ENCODE data around the gene PREX1.
"Not testable (repeated sequence)": the region's sequence is repeated elsewhere in the genome, so short reads cannot be mapped to it uniquely, and the experiment has no call there.

Gene PREX1

DNA sequence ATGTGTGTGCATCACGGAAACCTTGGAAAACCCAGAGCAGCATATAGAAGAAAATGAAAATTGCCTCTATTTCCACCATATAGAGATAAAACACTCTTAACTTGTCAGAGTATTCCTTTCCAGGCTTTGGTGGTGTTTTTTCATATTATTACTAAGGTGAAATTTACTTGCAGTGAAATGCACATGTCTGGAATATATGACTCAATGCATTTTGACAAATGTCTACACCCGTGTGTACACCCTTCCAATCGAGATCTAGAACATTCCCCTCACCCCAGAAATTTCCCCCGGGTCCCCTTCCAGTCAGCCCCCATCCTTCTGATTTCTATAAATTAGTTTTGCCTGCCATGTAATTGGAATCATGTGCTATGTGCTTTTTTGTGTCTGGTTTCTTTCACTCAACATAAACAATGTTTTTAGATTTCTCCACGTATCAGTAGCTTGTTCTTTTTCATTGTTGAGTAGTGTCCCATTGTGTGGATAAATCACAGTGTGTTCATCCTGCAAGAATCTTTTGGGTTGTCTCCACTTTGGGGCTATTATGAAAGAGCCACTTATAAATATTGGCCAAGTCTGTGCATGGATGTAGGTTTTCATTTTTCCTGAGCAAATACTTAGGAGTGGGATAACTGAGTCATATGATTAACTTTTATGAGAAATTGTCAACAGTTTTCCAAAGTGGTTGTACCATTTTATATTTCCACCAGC, 19.9 kb upstream of the PREX1 start:
- Histone ChIP-seq H3K36me3 (ENCODE audit: control insufficient read depth in 2 of 2, insufficient read depth in 2 of 2, low read length in 2 of 2) (no peaks in the 10 kb centered on the region), H3K9ac (ENCODE audit: low read depth in 1 of 2, low read length in 2 of 2) (no peak overlapping the region), H3K4me1 (ENCODE audit: control insufficient read depth in 2 of 2, insufficient read depth in 2 of 2, low read length in 2 of 2) (no peaks in the 10 kb centered on the region), H3K27ac (ENCODE audit: low read depth in 2 of 2, low read length in 2 of 2) (no peak overlapping the region), H3K4me3 (ENCODE audit: low read length in 2 of 2) (no peak overlapping the region), H3K27me3 (ENCODE audit: control insufficient read depth in 2 of 2, insufficient read depth in 2 of 2, low read length in 2 of 2) (no peaks in the 10 kb centered on the region), H3K9me3 (ENCODE audit: control insufficient read depth in 2 of 2, low read length in 2 of 2) (no peaks in the 10 kb centered on the region)

DNA sequence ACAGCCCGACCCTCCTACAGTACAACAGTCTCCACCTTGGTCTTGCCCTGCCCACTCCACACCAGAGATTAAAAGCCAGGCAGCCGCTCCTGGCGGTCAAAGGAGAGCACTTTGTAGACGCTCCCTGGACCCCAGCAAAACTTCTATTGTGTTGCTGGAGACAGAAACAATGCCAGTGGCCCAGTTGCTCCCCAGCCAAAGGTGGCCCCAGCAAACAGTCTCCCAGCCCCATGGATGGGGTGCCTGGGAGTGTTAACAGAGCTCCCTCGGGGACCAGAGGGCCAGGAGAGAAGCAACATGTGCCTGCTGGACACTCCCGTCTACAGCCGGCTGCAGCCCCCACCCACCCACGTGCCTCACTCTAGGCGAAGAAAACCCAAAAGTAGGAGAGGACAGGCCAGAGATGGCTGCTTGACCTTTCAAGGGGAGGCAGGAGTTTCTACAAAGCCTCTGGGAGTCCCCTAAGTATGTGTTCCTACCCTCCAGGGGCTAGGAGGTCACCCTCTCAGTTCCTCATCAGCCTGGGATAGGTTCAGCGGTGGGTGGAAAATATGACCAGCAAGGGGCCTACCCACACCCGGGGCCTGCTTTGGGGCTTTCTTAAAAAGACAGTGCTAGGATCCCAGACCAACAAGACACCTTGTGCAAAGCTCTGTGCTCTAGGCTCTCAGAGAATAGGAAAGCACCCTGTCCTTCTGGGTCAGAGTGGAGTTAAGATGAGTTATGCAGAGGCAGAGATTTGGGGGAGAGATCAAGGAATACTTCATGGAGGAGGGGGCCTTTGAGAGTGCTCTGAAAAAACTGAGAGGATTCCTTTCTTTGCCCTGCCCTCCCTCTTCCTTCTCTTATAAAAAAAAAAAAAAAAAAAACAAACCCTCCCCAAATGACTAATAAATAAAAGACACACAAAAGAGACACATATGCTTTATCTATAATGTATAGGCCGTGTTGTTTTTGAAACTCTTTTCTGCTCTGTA, 19.0 kb upstream of the PREX1 start:
- H3K36me3 ChIP-seq (ENCODE audit: control insufficient read depth in 2 of 2, insufficient read depth in 2 of 2, low read length in 2 of 2) = no peaks in the 10 kb centered on the region
- no peaks in the 10 kb centered on the region for H3K4me1 ChIP-seq (ENCODE audit: control insufficient read depth in 2 of 2, insufficient read depth in 2 of 2, low read length in 2 of 2)
- H3K27me3 ChIP-seq (ENCODE audit: control insufficient read depth in 2 of 2, insufficient read depth in 2 of 2, low read length in 2 of 2) = no peaks in the 10 kb centered on the region
- no peaks in the 10 kb centered on the region for H3K9me3 ChIP-seq (ENCODE audit: control insufficient read depth in 2 of 2, low read length in 2 of 2)
- H3K9ac ChIP-seq (ENCODE audit: low read depth in 1 of 2, low read length in 2 of 2) = no peak overlapping the region
- H3K4me3 ChIP-seq (ENCODE audit: low read length in 2 of 2) = no peak overlapping the region
- no peak overlapping the region for H3K27ac ChIP-seq (ENCODE audit: low read depth in 2 of 2, low read length in 2 of 2)

DNA sequence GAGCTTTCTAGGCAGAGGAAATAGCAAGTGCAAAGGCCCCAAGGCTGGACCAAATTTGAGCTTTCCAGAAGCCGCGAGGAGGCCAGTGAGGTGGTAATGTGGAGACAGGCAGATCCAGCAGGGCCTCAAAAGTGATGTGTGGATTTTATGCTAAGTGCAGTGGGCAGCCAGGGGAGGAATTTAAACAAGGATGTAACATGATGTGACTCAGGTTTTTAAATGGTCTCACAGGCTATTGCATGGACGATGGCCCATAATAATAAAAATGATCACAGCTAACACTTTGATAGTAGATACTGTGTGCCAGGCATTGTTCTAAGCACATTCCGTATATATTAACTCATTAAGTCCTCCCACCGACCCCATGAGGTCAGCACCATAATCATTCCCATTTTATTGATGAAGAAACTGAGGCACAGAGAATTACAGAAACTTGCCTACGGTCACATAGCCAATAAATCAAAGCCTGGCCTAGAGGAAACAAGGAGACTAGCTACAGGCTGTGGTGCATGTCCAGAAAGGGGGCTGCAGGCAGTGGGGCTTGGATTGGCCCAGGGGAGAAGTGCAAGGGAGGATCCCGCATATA, 18.0 kb upstream of the PREX1 start:
- H3K27ac ChIP-seq (ENCODE audit: low read depth in 2 of 2, low read length in 2 of 2) = no peak overlapping the region

DNA sequence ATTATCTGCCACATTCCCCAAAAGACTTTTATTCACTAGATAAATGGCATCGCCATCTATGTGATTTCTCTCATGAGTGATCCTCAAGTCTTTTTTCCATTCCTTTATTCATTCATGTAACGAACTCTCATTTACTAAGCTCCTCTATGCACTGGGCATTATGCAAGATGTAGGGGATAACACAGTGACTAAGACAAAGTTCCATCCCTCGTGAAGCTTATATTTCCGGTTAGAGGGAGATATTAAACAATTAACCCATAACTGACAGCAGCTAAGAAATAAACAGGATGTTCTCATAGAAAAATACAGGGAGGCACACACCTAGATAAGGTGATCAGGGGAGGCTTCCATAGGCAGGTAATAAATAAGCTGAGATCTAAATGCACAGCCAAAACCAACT, 17.2 kb upstream of the PREX1 start:
- Histone ChIP-seq H3K4me1 (ENCODE audit: control insufficient read depth in 2 of 2, insufficient read depth in 2 of 2, low read length in 2 of 2) (no peaks in the 10 kb centered on the region), H3K27me3 (ENCODE audit: control insufficient read depth in 2 of 2, insufficient read depth in 2 of 2, low read length in 2 of 2) (no peaks in the 10 kb centered on the region), H3K9ac (ENCODE audit: low read depth in 1 of 2, low read length in 2 of 2) (no peak overlapping the region), H3K4me3 (ENCODE audit: low read length in 2 of 2) (no peak overlapping the region), H3K9me3 (ENCODE audit: control insufficient read depth in 2 of 2, low read length in 2 of 2) (no peaks in the 10 kb centered on the region), H3K27ac (ENCODE audit: low read depth in 2 of 2, low read length in 2 of 2) (no peak overlapping the region), H3K36me3 (ENCODE audit: control insufficient read depth in 2 of 2, insufficient read depth in 2 of 2, low read length in 2 of 2) (no peaks in the 10 kb centered on the region)

More for the DNA sequence above, 18.0 kb upstream of the PREX1 start:
- Histone ChIP-seq H3K4me1 (ENCODE audit: control insufficient read depth in 2 of 2, insufficient read depth in 2 of 2, low read length in 2 of 2) (no peaks in the 10 kb centered on the region), H3K9me3 (ENCODE audit: control insufficient read depth in 2 of 2, low read length in 2 of 2) (no peaks in the 10 kb centered on the region), H3K27me3 (ENCODE audit: control insufficient read depth in 2 of 2, insufficient read depth in 2 of 2, low read length in 2 of 2) (no peaks in the 10 kb centered on the region), H3K36me3 (ENCODE audit: control insufficient read depth in 2 of 2, insufficient read depth in 2 of 2, low read length in 2 of 2) (no peaks in the 10 kb centered on the region), H3K4me3 (ENCODE audit: low read length in 2 of 2) (no peak overlapping the region), H3K9ac (ENCODE audit: low read depth in 1 of 2, low read length in 2 of 2) (no peak overlapping the region)

DNA sequence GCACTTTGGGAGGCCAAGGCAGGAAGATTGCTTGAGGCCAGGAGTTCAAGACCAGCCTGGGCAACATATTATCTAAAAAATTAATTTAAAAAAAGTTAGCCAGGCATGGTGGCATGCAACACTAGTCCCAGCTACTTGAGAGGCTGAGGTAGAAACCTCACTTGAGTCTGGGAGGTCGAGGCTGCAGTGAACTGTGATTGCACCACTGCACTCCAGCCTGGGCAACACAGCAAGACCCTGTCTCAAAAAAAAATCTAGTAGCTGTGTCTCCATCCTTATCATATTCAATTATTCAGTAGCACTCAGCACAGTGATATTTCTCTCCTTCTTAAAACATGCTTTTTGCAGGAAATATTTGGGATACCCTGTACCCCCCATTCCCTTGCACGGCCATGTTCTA, 16.1 kb upstream of the PREX1 start:
- H3K9ac ChIP-seq (ENCODE audit: low read depth in 1 of 2, low read length in 2 of 2); H3K4me3 ChIP-seq (ENCODE audit: low read length in 2 of 2); H3K27ac ChIP-seq (ENCODE audit: low read depth in 2 of 2, low read length in 2 of 2); H3K9me3 ChIP-seq (ENCODE audit: control insufficient read depth in 2 of 2, low read length in 2 of 2); H3K27me3 ChIP-seq (ENCODE audit: control insufficient read depth in 2 of 2, insufficient read depth in 2 of 2, low read length in 2 of 2); H3K36me3 ChIP-seq (ENCODE audit: control insufficient read depth in 2 of 2, insufficient read depth in 2 of 2, low read length in 2 of 2); H3K4me1 ChIP-seq (ENCODE audit: control insufficient read depth in 2 of 2, insufficient read depth in 2 of 2, low read length in 2 of 2): not testable (repeated sequence)

DNA sequence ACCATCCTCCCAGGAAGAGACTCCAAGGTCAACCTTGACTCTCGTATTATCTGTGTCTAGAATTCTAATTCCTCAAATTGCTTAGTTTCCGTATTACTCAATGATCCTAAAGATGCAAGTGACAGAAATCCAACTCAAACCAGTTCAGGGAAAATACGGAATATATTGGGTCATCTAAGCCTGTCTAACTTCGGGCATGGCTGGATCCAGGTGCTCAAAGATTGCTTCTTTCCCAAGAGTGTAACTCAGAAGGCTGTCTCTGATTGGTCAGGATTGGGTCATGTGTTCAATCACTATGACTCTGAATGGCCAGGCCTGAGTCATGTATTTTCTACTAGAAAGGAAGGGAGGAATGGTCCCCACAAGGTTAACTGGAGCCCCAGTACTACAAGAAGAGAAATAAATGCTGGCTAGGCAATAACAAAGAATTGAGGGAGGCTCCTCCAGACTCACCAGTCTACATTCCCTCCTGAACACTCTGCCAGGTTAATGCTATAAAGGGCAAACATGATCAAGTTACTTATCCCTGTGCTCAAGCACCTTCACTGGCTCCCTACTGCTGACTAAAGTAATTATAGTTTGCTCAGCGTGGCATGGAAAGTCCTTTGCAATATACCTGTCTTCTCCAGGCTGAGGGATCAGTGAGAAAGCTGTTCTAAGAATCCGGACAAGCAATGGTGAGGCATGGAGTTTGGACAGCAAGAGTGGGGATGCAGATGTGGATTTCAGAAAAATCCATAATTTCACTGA, 15.4 kb upstream of the PREX1 start:
- H3K27me3 ChIP-seq (ENCODE audit: control insufficient read depth in 2 of 2, insufficient read depth in 2 of 2, low read length in 2 of 2) = no peaks in the 10 kb centered on the region
- H3K36me3 ChIP-seq (ENCODE audit: control insufficient read depth in 2 of 2, insufficient read depth in 2 of 2, low read length in 2 of 2) = no peaks in the 10 kb centered on the region

DNA sequence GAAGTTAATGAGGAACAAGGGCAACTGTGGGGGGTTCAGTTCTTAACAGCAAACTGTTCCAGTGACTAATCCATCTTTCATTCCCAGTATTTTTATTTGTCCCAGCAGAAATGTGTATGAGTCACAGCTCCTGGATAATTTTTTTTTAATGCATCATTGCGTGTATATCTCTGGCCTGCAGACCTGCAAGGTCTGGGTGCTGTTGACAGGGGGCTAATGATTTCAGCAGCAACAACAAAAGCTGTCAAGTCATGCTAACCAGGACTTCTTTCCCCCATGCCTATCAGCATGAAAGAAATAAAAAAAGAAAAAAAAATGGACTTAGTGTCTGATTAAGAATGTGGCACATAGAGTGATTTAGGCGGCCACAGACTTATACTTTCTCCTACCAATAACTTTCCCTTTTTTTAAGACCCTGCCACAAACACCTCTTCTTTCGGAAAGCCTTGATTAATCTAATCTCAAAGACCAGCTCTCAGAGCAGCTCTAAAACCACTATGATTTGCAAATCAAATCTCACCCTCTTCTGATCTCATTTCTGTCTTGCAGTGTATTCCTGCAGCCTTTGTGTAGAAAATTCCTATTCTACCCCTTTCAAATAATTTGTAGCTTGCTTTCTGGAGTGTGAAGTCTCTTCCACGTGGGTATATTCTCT, 14.2 kb upstream of the PREX1 start:
- Histone ChIP-seq H3K4me1 (ENCODE audit: control insufficient read depth in 2 of 2, insufficient read depth in 2 of 2, low read length in 2 of 2) (no peaks in the 10 kb centered on the region), H3K9ac (ENCODE audit: low read depth in 1 of 2, low read length in 2 of 2) (no peak overlapping the region), H3K27me3 (ENCODE audit: control insufficient read depth in 2 of 2, insufficient read depth in 2 of 2, low read length in 2 of 2) (no peaks in the 10 kb centered on the region), H3K9me3 (ENCODE audit: control insufficient read depth in 2 of 2, low read length in 2 of 2) (no peaks in the 10 kb centered on the region), H3K36me3 (ENCODE audit: control insufficient read depth in 2 of 2, insufficient read depth in 2 of 2, low read length in 2 of 2) (no peaks in the 10 kb centered on the region), H3K27ac (ENCODE audit: low read depth in 2 of 2, low read length in 2 of 2) (no peak overlapping the region), H3K4me3 (ENCODE audit: low read length in 2 of 2) (no peak overlapping the region)

More for the DNA sequence above, 15.4 kb upstream of the PREX1 start:
- H3K27ac ChIP-seq (ENCODE audit: low read depth in 2 of 2, low read length in 2 of 2) = no peak overlapping the region
- no peak overlapping the region for H3K9ac ChIP-seq (ENCODE audit: low read depth in 1 of 2, low read length in 2 of 2)
- no peak overlapping the region for H3K4me3 ChIP-seq (ENCODE audit: low read length in 2 of 2)
- H3K9me3 ChIP-seq (ENCODE audit: control insufficient read depth in 2 of 2, low read length in 2 of 2) = no peaks in the 10 kb centered on the region
- H3K4me1 ChIP-seq (ENCODE audit: control insufficient read depth in 2 of 2, insufficient read depth in 2 of 2, low read length in 2 of 2) = no peaks in the 10 kb centered on the region

DNA sequence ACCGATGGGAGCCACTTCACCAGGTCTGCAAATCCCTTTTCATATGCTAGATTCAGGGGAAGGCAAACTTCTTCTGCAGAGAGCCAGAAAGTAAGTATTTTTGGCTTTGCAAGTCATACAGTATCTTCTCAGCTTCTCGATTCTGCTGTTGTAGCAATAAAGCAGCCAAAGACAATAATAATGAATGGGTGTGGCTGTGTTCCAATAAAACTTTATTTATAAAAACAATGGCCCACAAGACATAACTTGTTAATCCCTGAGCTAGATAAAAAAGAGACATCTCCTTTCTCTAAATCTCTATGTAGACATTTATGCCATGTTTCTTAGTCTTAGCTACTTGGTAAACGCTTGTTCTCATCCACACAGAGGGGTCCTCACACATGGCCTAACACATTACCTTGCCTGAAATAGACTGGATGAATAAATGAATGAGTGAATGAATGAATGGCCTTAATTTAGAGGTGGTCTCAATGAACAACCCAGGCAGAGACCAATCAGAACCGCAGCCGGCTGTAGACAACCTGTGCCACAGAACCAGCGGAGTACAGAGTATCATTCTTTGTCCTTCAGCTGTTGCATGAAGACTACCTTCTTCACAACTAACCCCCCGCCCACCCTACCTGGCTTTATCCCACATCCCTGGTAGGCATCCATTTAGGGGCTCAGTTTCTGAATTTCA, 13.5 kb upstream of the PREX1 start:
- Histone ChIP-seq H3K4me1 (ENCODE audit: control insufficient read depth in 2 of 2, insufficient read depth in 2 of 2, low read length in 2 of 2) (no peaks in the 10 kb centered on the region), H3K27ac (ENCODE audit: low read depth in 2 of 2, low read length in 2 of 2) (no peak overlapping the region), H3K9me3 (ENCODE audit: control insufficient read depth in 2 of 2, low read length in 2 of 2) (no peaks in the 10 kb centered on the region), H3K36me3 (ENCODE audit: control insufficient read depth in 2 of 2, insufficient read depth in 2 of 2, low read length in 2 of 2) (no peaks in the 10 kb centered on the region), H3K27me3 (ENCODE audit: control insufficient read depth in 2 of 2, insufficient read depth in 2 of 2, low read length in 2 of 2) (no peaks in the 10 kb centered on the region), H3K4me3 (ENCODE audit: low read length in 2 of 2) (no peak overlapping the region), H3K9ac (ENCODE audit: low read depth in 1 of 2, low read length in 2 of 2) (no peak overlapping the region)

DNA sequence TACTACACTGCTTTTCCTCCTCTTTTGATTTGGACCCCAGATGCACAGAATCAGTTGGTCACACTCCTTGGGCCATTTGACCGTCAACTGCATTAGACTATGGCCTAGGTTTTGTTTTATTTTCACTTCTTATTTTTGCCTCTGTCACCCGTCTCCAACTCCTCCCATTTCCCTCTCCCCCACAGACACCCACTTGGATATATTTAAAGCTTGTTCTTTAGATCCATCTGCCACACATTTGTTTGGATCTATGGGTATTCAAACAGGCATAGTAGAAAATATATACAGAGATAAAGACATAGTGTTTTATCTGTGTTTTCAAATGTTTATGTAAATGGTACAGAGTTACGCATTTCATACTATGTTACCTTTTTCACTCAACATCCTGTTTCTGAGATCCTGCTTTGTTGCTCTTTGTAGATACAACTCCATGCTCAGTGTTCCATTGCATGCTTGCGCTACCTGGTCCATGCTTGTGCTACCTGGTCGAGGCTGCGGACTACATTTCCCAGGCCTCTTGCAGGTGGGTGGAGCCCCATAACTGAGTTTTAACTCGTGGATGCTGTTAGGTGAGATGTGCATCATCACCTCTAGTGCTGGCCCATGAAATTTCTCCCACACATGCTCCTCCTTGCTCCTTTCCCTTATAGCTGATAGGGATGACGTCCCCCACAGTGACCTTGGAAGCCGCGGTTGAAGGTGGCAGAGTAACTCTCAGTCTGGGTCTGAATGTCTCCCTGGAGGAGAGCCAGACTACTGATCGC, 11.5 kb upstream of the PREX1 start:
- no peaks in the 10 kb centered on the region for H3K9me3 ChIP-seq (ENCODE audit: control insufficient read depth in 2 of 2, low read length in 2 of 2)
- H3K9ac ChIP-seq (ENCODE audit: low read depth in 1 of 2, low read length in 2 of 2) = no peak overlapping the region
- no peak overlapping the region for H3K4me3 ChIP-seq (ENCODE audit: low read length in 2 of 2)
- H3K27me3 ChIP-seq (ENCODE audit: control insufficient read depth in 2 of 2, insufficient read depth in 2 of 2, low read length in 2 of 2) = no peaks in the 10 kb centered on the region
- H3K4me1 ChIP-seq (ENCODE audit: control insufficient read depth in 2 of 2, insufficient read depth in 2 of 2, low read length in 2 of 2) = no peaks in the 10 kb centered on the region
- no peak overlapping the region for H3K27ac ChIP-seq (ENCODE audit: low read depth in 2 of 2, low read length in 2 of 2)
- no peaks in the 10 kb centered on the region for H3K36me3 ChIP-seq (ENCODE audit: control insufficient read depth in 2 of 2, insufficient read depth in 2 of 2, low read length in 2 of 2)

Data from mucosa of rectum (tissue), 2 donors.